Stimulated activated CD8-positive, alpha-beta memory T cell treated with anti-CD3 and anti-CD28 coated beads, Interleukin-4, amount 100 ng/mL, for 1 hour (primary cell): ENCODE data around the gene RALB.
"Not testable (repeated sequence)": the region's sequence is repeated elsewhere in the genome, so short reads cannot be mapped to it uniquely, and the experiment has no call there.

Source experiments
- DNase-seq, 2 donors: peaks; one replicate each; pipeline ENCODE4 v3.0.0-alpha.2; 2020; ENCODE audit warnings: low read depth in 2 of 2, low spot score in 1 of 2

RALB gene

GRCh38 chr2:120243211-120243610, 9.4 kb upstream of the RALB start:
- no peak for DNase-seq

- DNase-seq = no peak
Measured at GRCh38 chr2:120243875-120244553, 8.6 kb upstream of the RALB start.

- no peak for DNase-seq
Measured at GRCh38 chr2:120244656-120245519, 7.8 kb upstream of the RALB start.

GRCh38 chr2:120245520-120246332, 6.9 kb upstream of the RALB start:
- no peak for DNase-seq

- no peak for DNase-seq
Measured at GRCh38 chr2:120246546-120247300, 5.9 kb upstream of the RALB start.

GRCh38 chr2:120247851-120248250, 4.8 kb upstream of the RALB start:
- DNase-seq = no peak

GRCh38 chr2:120250640-120251039, 2.0 kb upstream of the RALB start:
- DNase-seq = no peak

- no peak for DNase-seq
Measured at GRCh38 chr2:120251078-120251477, 1.6 kb upstream of the RALB start.

- DNase-seq = no peak
Measured at GRCh38 chr2:120251880-120252224, 800 bp upstream of the RALB start.

GRCh38 chr2:120253021-120253882, 600 bp downstream of the RALB start:
- DNase-seq = peak in 1 of 2 donors; percentile 16

GRCh38 chr2:120254178-120254577, 1.5 kb downstream of the RALB start:
- DNase-seq = no peak

GRCh38 chr2:120255071-120255470, 2.4 kb downstream of the RALB start:
- no peak for DNase-seq

GRCh38 chr2:120255986-120256650, 3.5 kb downstream of the RALB start:
- DNase-seq = no peak

GRCh38 chr2:120256651-120257000, 4.0 kb downstream of the RALB start:
- DNase-seq = no peak

- DNase-seq = no peak
Measured at GRCh38 chr2:120257522-120257921, 4.9 kb downstream of the RALB start.

GRCh38 chr2:120258196-120258595, 5.5 kb downstream of the RALB start:
- DNase-seq = no peak

- DNase-seq = not testable (repeated sequence)
Measured at GRCh38 chr2:120259939-120260338, 7.3 kb downstream of the RALB start.

GRCh38 chr2:120260736-120261135, 8.1 kb downstream of the RALB start:
- no peak for DNase-seq

GRCh38 chr2:120261387-120262006, 8.8 kb downstream of the RALB start:
- no peak for DNase-seq
